ENCODE results near the gene KIF26A.

The KIF26A gene

DNA sequence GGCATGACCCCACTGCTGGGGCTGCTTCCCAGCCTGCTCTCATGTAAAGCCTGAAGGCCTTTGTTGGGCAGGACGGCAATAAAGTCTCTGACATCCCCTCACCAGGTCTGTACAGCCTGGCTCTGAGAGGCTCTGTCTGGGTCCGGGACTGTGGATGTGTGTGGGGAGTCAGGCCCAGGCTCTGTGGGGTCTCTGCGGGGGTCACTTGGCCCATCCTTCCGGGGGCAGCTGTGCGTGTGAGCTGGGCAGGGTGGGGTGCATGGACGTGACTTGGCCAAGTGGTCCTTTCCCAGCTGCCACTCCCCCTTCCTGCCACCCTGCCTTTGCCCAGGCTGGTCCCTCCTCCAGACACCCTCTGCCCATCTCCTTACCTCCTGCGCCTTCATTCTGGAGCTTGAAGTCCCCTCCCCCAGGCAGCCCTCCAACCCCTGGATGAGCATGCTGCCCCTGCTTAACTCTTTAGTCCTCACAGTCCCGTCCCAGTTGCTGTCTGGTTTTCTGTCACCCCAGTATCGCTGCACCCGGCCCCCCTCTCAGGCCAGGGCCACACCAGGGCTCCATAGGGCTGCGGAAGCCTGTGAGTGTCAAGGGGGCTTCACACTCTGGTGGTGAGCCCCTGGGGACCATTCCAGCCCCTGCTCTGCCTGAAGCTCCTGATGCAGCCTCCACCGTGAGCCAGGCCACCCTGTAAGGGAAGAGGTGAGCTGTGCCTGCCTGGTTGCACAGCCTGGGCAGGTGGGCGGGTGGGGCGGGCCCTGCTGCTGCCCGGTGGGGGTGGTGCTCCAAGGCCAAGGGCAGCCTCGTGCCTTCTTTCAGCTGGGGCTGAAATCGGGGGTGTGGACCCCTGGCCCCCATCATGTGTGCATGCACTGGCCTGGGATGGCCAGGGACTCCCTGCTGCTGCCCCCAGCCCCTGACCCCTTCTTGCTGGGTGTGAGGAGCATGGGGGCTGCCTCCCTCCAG lies 25.5 kb upstream of the KIF26A start:
- no peak overlapping the region for H3K27ac ChIP-seq
- no peak for TF ChIP-seq ZFX (IDR thresholded peaks at IDR 0.05)
- TF ChIP-seq, protein P1, sequence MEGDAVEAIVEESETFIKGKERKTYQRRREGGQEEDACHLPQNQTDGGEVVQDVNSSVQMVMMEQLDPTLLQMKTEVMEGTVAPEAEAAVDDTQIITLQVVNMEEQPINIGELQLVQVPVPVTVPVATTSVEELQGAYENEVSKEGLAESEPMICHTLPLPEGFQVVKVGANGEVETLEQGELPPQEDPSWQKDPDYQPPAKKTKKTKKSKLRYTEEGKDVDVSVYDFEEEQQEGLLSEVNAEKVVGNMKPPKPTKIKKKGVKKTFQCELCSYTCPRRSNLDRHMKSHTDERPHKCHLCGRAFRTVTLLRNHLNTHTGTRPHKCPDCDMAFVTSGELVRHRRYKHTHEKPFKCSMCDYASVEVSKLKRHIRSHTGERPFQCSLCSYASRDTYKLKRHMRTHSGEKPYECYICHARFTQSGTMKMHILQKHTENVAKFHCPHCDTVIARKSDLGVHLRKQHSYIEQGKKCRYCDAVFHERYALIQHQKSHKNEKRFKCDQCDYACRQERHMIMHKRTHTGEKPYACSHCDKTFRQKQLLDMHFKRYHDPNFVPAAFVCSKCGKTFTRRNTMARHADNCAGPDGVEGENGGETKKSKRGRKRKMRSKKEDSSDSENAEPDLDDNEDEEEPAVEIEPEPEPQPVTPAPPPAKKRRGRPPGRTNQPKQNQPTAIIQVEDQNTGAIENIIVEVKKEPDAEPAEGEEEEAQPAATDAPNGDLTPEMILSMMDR (conservative IDR thresholded peaks at IDR 0.05) = no peak

DNA sequence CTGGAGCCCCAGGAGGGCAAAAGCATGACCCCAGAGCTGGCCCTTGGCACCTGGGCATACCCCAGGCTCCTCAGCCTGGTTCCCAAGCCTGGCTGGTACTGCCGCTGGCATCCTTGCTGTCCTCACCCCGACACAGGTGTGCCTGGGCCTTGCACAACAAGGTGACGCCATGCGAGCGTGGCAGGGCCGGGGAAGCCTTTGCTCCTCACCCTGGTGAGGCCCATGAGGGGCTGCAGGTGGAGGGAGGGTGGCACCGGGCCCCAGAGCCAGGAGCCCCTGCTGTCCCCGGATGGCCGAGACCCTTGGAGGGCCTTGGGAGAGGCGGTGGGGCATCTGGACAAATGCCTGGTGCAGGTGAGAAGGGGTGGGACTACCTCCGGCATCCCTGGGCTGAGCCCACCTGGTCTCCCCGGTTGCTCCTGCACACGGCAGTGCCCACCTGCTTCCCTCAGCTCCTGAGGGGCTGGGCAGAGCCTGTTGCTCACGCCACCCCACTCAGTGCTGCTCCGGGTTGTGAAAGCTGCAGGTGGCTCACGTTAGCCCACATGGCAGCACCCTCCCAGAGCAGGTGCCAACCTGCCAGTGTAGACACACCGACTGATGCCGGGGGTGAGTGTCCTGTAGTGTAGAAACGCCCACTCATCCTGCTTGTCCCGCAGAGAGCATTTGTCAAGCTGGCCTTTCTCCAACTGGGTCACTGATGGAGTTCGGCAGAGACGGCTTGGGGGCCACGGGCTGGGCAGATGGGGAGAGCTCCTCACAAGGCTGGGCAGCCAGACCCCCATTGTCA lies 24.6 kb upstream of the KIF26A start:
- TF ChIP-seq, protein P1 (conservative IDR thresholded peaks at IDR 0.05) = no peak
- no peak for TF ChIP-seq ZFX (IDR thresholded peaks at IDR 0.05)

DNA sequence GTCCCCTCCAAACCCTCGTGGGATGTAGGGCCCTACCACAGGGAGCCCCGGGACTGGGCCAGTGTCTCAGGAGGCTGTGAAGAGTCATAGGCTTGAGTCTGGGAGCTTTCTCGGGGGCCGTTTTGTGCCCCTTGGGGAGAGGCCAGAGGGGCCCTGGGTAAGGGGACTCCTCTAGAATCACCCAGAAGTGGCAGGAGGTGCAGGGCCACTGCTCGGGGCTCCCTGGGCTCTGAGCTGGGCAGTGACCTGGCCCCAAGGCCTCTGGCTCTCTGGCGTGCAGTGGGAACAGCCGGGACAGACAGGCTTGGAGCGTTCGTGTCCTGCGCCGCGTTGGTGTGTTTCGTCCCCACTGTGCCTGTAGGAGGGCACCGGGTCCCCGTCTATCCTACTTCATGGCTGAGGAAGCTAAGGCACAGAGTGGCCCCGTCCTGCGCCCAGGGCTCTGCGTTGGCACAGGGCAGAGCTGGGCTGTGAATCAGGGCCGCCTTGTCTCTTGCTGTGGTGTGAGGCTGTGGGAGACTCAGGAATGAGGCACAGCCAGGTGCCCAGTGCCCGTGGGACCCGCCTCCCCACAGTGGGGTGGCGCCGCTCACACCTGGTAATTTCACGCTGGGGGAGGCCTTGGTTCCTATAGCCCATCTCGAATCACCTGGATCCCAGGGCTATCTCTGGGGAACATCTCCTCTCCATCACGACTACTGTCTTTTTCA lies 23.8 kb upstream of the KIF26A start:
- no peak for TF ChIP-seq ZFX (IDR thresholded peaks at IDR 0.05)
- TF ChIP-seq, protein P1 (conservative IDR thresholded peaks at IDR 0.05) = no peak

More for the DNA sequence above, 24.6 kb upstream of the KIF26A start:
- H3K27ac ChIP-seq = no peak overlapping the region

DNA sequence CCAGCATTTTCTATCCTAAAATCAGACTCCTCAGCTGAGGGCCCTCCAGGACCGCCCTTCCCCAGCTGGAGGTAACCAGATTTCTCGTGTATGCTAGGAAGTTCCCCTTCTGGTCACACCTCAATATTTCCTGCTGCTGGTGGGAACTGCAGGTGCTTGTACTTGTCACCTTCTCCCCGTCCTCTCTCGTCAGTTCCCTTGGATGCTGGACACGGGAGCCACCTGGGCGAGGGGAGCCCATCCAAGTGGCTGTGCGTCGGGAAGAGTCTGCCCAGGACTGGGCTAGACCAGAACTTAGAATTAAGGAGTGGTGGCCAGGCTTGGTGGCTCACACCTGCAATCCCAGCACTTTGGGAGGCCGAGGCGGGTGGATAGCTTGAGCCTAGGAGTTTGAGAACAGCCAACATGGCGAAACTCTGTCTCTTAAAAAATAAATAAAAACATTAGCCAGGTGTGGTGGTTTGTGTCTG lies 23.2 kb upstream of the KIF26A start:
- no peak for TF ChIP-seq ZFX (IDR thresholded peaks at IDR 0.05)
- TF ChIP-seq, protein P1 (conservative IDR thresholded peaks at IDR 0.05) = no peak
- no peak overlapping the region for H3K27ac ChIP-seq

More for the DNA sequence above, 23.8 kb upstream of the KIF26A start:
- no peak overlapping the region for H3K27ac ChIP-seq

DNA sequence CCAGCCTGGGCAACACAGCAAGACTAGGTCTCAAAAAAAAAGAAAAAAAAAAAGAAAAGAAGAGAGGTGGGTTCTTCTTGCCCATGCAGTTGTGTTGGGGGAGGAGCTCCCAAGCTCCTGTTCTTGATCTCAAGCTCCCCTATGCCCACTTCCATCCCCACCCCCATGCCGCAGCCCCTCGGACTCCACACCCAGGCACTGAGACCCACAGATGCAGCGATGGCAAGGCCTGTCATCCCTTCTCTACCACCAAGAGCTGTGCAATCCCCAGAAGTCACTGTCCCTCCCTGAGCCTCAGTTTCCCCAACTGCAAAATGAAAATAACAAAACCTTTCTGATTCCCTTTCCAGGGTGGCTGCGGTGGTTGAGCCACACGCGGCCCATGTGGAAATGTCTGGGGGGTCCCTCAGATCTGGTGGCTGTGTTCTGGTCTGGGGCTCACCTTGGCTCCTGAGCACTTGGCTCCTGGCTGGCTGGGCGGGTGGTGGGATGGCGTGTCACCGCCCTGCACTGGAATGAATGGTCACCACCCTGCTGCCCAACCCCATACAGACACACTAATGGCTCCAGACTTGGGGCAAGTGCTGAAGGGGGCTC lies 22.6 kb upstream of the KIF26A start:
- TF ChIP-seq, protein P1 (conservative IDR thresholded peaks at IDR 0.05) = no peak
- TF ChIP-seq ZFX (IDR thresholded peaks at IDR 0.05) = no peak
- H3K27ac ChIP-seq = peak overlapping the region; percentile 80

DNA sequence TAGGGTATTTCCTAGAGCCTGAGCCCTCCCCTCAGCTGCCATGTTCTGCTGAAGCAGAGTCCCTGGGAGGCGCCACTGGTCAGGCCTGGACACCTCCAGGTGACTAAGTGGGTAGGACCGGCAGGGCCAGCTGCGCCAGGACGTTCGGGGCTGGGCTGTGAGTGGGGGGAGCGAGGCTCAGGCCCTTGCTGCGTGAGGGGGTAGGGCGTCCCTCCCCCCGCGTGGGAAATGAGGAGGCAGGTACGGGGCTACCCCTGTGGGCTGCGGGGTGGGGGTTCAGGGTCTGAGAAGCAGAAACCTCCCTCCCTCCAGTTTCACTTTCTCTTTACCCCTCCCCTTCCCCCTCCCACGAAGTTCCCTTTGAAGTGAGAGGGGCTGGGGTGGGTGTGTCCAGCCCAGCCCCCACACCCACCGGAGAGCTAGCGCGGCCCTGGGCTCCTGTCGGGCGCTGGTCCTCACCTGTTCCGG lies 22.1 kb upstream of the KIF26A start:
- peak overlapping the region; percentile 80 for H3K27ac ChIP-seq
- TF ChIP-seq ZFX (IDR thresholded peaks at IDR 0.05) = no peak
- TF ChIP-seq, protein P1 (conservative IDR thresholded peaks at IDR 0.05) = no peak
